Testis (tissue), 2 donors: Measurements from ENCODE around the gene EEFSEC.

Experiments
- POLR2A ChIP-seq: fragments of 450-650 bp; IDR thresholded peaks from one replicate; pipeline ENCODE4 v1.6.1; 2017; ENCODE audit warnings: antibody characterized with exemption, mild to moderate bottlenecking, moderate library complexity
- TF ChIP-seq, protein P1 (sequence below), 3 experiments: fragments of 450-650 bp in 2 of 3; fragments of 200-600 bp in 1 of 3; sonication (generic) in 1 of 3; IDR thresholded peaks; one replicate each; pipeline ENCODE4 v1.5.1; 2016 to 2019; ENCODE audit warnings: antibody characterized with exemption in 3 of 3, mild to moderate bottlenecking in 2 of 3, moderate library complexity in 1 of 3

DNA sequence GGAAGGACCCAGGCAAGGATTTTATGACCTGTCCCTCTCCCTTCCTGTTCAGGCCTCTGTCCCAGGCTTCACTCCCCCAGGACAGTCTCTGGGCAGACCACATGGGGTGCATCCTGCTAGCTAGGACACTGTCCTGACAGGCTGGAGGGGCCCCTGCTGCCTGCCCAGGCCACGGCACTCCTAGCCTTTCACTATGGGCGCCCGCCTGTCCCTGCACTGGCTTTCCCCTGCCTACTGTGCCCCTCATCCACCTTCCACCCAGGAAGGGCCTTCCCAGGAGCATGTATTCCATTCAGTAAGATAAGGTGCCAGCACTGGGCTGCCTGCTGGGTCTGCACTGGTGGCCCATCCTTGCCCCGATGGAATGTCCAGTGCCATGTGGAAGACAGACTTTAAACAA is 168.1 kb downstream of the EEFSEC start:
- TF ChIP-seq, protein P1, sequence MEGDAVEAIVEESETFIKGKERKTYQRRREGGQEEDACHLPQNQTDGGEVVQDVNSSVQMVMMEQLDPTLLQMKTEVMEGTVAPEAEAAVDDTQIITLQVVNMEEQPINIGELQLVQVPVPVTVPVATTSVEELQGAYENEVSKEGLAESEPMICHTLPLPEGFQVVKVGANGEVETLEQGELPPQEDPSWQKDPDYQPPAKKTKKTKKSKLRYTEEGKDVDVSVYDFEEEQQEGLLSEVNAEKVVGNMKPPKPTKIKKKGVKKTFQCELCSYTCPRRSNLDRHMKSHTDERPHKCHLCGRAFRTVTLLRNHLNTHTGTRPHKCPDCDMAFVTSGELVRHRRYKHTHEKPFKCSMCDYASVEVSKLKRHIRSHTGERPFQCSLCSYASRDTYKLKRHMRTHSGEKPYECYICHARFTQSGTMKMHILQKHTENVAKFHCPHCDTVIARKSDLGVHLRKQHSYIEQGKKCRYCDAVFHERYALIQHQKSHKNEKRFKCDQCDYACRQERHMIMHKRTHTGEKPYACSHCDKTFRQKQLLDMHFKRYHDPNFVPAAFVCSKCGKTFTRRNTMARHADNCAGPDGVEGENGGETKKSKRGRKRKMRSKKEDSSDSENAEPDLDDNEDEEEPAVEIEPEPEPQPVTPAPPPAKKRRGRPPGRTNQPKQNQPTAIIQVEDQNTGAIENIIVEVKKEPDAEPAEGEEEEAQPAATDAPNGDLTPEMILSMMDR (IDR thresholded peaks at IDR 0.05) = no peak
- no peak for TF ChIP-seq POLR2A
